Glutamatergic neuron (in vitro differentiated cells): ENCODE results near the gene SIGLEC8. TPM values are rescaled to one million over a fixed set of nuclear protein-coding genes. Genes with fewer than 3 reads are reported as not detected.
A peak's percentile ranks its signal among the peaks of the same experiment; 100 is the strongest.

Experiments used
- DNase-seq: peaks from one replicate; pipeline ENCODE4 v3.0.0; 2022
- H3K27ac Mint-ChIP-seq: one replicate; pipeline ENCODE4 v1.8.0; 2020; ENCODE audit warnings: mild to moderate bottlenecking, mixed read lengths, inconsistent platforms; ENCODE audit not compliant: unreplicated experiment
- H3K27me3 Mint-ChIP-seq: one replicate; pipeline ENCODE4 v1.8.0; 2020; ENCODE audit warnings: mild to moderate bottlenecking, moderate library complexity, mixed read lengths, inconsistent platforms; ENCODE audit not compliant: unreplicated experiment
- H3K36me3 Mint-ChIP-seq: one replicate; pipeline ENCODE4 v1.8.0; 2020; ENCODE audit warnings: mild to moderate bottlenecking, mixed read lengths, inconsistent platforms; ENCODE audit not compliant: unreplicated experiment
- H3K4me1 Mint-ChIP-seq: one replicate; pipeline ENCODE4 v1.8.0; 2020; ENCODE audit warnings: mild to moderate bottlenecking, low read depth, mixed read lengths, inconsistent platforms; ENCODE audit not compliant: unreplicated experiment
- H3K4me3 Mint-ChIP-seq: one replicate; pipeline ENCODE4 v1.8.0; 2020; ENCODE audit warnings: mild to moderate bottlenecking, mixed read lengths, inconsistent platforms; ENCODE audit not compliant: unreplicated experiment
- H3K9me3 Mint-ChIP-seq: one replicate; pipeline ENCODE4 v1.8.0; 2020; ENCODE audit warnings: mild to moderate bottlenecking, moderate library complexity, mixed read lengths, inconsistent platforms; ENCODE audit not compliant: unreplicated experiment
- CTCF ChIP-seq: fragments of 200-600 bp; sonication (generic); IDR thresholded peaks from one replicate; pipeline ENCODE4 v1.5.0; 2021; ENCODE audit not compliant: partially characterized antibody, unreplicated experiment
- total RNA-seq: library from RNA; stranded (reverse); fragmentation: NEBNext Ultra II Directional; extraction: Animal tissue kit (Norgen Biotek cat#: 25700); gene quantifications from one replicate; pipeline ENCODE4 v1.2.1, GENCODE V29; 2021; ENCODE audit not compliant: unreplicated experiment

Gene SIGLEC8
- total RNA-seq, 1 donor from 2014 or later = not detected

GRCh38 chr19:51462681-51463080 is 4.4 kb upstream of the SIGLEC8 start:
- peaks cover 5% of the 10 kb centered on the region for H3K27me3 Mint-ChIP-seq
- peaks cover 3% of the 10 kb centered on the region for H3K4me1 Mint-ChIP-seq
- DNase-seq = no peak
- TF ChIP-seq CTCF = no peak
- no peak overlapping the region for H3K27ac Mint-ChIP-seq
- peaks cover 2% of the 10 kb centered on the region for H3K9me3 Mint-ChIP-seq
- H3K36me3 Mint-ChIP-seq = no peaks in the 10 kb centered on the region
- no peak overlapping the region for H3K4me3 Mint-ChIP-seq

GRCh38 chr19:51462276-51462675 is 4.0 kb upstream of the SIGLEC8 start:
- Mint-ChIP-seq H3K36me3 (no peaks in the 10 kb centered on the region), H3K27ac (no peak overlapping the region), H3K27me3 (peaks cover 5% of the 10 kb centered on the region), H3K4me1 (peaks cover 3% of the 10 kb centered on the region), H3K4me3 (no peak overlapping the region), H3K9me3 (peaks cover 2% of the 10 kb centered on the region)
- no peak for DNase-seq
- TF ChIP-seq CTCF = no peak

GRCh38 chr19:51461723-51462161 is 3.5 kb upstream of the SIGLEC8 start:
- Mint-ChIP-seq H3K4me1 (peaks cover 3% of the 10 kb centered on the region), H3K27me3 (peaks cover 5% of the 10 kb centered on the region), H3K36me3 (no peaks in the 10 kb centered on the region), H3K9me3 (peaks cover 2% of the 10 kb centered on the region), H3K4me3 (no peak overlapping the region), H3K27ac (no peak overlapping the region)
- DNase-seq = no peak
- no peak for TF ChIP-seq CTCF

- no peak for TF ChIP-seq CTCF
- Mint-ChIP-seq H3K27ac (no peak overlapping the region), H3K4me1 (peaks cover 3% of the 10 kb centered on the region), H3K4me3 (peak overlapping the region; percentile 81), H3K36me3 (no peaks in the 10 kb centered on the region), H3K9me3 (peaks cover 2% of the 10 kb centered on the region), H3K27me3 (peaks cover 7% of the 10 kb centered on the region)
- no peak for DNase-seq
Measured at GRCh38 chr19:51460164-51460992, 2.1 kb upstream of the SIGLEC8 start.

GRCh38 chr19:51458899-51459505 is 748 bp upstream of the SIGLEC8 start:
- Mint-ChIP-seq H3K36me3 (no peaks in the 10 kb centered on the region), H3K27me3 (peaks cover 1% of the 10 kb centered on the region), H3K4me1 (peaks cover 3% of the 10 kb centered on the region), H3K9me3 (peaks cover 2% of the 10 kb centered on the region), H3K4me3 (no peak overlapping the region), H3K27ac (no peak overlapping the region)
- no peak for DNase-seq
- no peak for TF ChIP-seq CTCF
